ENCODE results near the gene FBXW4.

The FBXW4 gene

DNA sequence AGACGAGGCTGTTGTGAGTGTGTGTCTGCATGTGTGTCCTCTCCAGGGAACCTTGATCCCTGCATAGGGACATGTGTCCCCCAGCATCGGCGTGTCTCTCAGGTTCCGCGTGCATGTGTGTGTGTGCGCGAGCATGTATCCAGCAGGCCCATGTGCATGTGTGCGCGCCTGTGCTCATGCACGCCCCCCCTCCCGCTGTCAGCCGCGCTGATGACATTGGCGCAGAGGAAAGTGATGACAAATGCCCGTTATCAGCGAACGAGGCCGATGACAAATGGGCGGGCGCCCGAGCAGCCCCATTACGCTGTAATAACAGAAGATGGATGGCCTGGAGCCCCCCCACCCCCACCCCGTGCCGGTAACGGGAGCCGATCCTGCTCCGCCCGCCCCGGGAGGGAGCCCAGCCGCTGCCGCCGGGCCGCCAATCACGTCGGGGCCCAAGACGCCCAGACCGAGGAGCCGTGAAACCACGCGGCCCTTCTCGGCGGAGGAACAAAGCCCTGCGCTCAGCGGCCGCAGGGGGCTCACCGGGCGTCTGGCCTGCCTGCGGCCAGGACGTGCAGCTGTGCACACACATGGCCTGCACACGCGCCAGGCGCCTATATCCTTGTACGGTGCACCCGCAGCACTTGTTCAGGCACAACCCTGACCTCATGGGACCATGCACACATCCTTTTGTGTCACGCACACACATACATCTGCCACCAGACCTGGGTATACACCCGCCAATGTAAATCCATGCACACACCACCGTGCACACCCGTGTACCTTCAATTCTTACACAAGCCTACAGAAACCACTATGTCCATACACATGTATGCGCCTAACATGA lies 128.4 kb downstream of the FBXW4 start:
- no peak for DNase-seq (ENCODE audit: low read depth)

DNA sequence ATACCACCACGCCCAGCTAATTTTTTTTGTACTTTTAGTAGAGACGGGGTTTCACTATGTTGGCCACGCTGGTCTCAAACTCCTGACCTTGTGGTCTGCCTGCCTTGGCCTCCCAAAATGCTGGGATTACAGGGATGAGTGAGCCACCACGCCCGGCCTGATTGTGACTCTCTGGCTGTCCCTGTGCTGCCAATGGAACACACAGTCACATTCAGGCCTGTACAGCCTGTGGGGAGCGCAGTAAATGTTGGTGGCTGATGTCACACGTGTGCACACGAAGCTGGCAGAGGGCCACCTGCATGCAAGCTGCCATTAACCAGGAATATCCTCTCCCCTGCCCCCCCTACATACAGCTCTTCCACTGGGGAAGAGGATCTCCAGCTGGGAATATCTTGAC lies 129.0 kb downstream of the FBXW4 start:
- no peak for DNase-seq (ENCODE audit: low read depth)

DNA sequence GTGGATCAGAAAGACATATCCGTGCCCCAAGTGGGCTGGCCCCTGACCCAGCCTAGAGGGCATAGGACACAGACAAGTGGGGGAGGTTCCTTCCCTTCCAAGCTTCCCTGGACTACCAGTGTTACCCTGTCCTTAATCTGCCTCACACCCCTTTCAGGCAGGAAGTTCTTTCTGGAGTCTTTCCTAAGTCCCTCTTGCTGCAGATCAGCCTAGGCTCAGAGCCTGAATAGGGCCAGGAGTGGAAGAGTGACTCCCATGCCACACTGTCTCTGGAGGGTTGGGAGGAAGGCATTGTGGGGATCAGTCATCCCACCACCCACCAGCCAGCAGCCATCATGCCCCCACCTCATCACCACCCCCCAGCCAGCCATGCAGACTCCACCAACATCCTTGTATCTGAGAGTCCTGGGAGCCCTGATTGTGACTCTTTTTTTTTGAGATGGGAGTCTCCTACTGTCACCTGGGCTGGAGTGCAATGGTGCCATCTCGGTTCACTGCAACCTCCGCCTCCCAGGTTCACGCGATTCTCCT lies 129.5 kb downstream of the FBXW4 start:
- no peak for DNase-seq (ENCODE audit: low read depth)

DNA sequence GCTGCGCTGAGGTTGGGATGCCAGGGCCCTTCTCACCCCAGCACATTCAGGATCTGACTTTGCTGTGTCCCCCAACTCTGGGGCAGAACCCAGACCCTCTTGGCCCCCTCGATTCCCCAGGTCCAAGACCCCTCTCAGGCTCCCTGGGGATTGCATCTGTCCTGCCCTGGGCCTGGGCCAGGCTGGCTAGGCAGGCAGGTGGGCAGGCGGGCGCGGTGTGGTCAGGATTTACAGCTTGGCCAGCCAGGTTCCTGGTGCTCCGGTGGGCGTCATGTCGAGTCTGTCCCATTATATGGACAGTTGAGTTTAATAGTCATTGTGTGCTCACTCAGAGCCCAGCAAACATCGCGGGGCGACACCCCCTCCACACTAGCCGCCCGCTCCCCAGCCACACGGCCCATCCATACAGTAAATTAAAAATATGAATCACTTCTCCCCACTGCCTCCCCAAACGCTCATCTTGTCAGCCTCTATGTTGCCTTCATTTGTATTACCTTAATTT lies 130.4 kb downstream of the FBXW4 start:
- no peak for DNase-seq (ENCODE audit: low read depth)

DNA sequence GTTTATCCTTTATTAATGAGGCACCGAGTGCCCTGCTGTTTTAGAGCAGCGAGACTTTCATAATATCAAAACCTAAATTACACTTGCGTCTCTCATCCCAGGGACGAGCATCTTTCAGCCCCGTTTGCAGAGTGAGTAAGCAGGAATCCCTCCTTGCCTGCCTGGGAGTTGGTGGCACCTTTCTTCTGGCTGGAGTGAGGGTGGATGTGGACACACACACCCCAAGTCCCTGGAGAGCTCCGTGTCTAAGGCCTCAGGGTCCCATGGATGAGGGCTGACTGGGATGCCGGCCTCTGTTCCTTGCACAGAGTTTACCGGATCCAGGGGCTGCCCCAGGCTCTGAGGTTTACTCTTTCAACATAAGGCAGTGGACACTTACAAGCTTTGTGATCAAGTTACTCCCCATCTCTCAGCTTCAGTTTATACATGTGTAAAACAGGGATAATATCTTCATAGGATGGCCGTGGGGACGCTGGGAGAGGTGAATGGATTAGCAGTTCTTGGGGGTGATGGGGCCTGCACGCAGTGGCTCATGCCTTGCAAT lies 131.4 kb downstream of the FBXW4 start:
- no peak for DNase-seq (ENCODE audit: low read depth)

DNA sequence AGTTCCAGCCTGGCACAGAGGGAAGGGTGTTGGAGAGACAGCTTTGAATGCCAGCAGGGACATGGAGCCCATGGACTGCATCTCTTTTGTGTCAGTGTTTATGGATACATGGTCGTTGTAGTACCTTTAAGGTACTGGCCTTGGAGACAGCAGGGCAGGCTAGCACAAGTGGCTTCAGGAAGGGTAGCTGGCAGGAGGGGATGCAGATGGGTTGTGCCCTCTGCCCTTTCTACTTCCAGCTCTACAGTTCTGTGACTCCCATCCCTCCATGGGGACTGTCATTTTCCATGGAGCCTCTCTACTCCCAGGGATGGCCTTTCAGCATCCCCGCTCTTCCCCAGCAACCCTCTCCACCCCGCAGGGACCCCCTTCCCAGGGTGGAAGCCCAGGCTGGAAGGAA lies 132.0 kb downstream of the FBXW4 start:
- no peak for DNase-seq (ENCODE audit: low read depth)

DNA sequence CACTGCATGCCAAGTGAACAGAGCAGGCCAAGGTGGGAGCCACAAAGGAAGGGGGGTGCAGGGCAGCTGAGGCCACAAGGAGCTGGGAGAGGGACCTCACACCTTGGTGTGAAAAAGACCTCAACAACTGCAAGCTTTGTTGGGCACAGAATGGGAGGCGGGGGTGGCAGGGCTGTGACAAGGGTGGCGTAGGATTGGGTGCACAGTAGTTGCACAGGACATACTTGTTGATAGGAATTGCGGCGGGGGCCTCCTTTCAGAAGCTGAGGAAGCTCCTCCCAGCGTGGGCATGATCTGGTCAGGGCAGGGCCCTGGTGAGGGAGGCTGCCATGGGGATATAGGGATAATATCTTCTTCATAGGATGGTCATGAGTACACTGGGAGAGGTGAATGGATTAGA lies 132.7 kb downstream of the FBXW4 start:
- DNase-seq (ENCODE audit: low read depth), result no peak

DNA sequence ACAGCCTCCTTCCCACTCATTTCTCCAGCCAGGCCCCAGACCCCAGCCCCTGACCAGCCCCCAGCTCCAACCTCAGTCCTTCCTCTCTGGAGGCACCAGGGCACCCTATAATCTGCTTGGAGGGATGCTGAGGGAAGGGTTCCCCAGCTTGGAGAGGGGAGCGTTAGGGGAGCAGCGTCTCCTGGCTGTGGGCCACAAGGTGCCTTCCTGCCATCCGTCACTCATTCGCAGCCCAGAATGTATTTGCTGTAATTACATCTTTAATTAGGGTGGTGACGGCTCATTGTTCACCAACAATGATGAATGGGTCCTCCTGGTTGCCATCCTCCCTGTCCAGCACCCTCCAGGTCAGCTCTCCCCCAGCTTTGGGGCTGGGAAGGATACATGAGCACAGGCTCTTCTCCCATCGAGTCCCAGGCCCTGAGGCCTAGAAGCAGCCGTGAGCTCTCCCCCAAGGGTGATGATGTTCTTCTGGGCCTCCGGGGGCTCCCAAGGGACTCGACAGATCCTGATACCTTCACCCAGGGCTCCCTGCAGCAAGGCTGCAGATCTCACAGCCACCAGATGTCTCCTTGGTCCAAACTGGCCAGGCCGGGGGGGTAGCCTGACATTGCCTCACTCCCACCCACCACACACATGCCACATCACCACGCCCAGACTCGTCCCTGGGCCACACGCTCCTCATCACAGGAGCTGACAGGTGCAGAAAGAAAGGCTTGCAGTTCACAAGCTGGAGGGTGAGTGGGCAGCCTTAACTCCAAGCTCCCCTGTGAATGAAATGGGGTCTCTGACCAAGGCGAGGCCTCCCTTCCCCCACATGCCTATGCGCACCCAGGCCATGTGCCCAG lies 133.7 kb downstream of the FBXW4 start:
- DNase-seq (ENCODE audit: low read depth), result no peak

Data from stimulated activated CD8-positive, alpha-beta memory T cell treated with anti-CD3 and anti-CD28 coated beads, Interleukin-7, amount 100 ng/mL, for 24 hours (primary cell).